DMS53 treated with DMSO at 0.1 percent for 48 hours (cell line): Measurements from ENCODE around the gene ERH.

Experiments used
- DNase-seq: peaks from one replicate; lab custom pipeline; 2025; ENCODE audit not compliant: unreplicated experiment; lab: John Stamatoyannopoulos, UW

Gene ERH

GRCh38 chr14:69331206-69331605, 66.9 kb downstream of the ERH start:
- no peak for DNase-seq
